HG03457 (cell line): ENCODE data around the gene SPTSSA.
A peak's percentile ranks its signal among the peaks of the same experiment; 100 is the strongest.

Source experiments
- ATAC-seq: cut with Tn5 transposase; IDR thresholded peaks from one replicate; pipeline ENCODE4 v1.9.1; 2021; ENCODE audit warnings: moderate number of reproducible peaks; ENCODE audit not compliant: unreplicated experiment

The SPTSSA gene

DNA sequence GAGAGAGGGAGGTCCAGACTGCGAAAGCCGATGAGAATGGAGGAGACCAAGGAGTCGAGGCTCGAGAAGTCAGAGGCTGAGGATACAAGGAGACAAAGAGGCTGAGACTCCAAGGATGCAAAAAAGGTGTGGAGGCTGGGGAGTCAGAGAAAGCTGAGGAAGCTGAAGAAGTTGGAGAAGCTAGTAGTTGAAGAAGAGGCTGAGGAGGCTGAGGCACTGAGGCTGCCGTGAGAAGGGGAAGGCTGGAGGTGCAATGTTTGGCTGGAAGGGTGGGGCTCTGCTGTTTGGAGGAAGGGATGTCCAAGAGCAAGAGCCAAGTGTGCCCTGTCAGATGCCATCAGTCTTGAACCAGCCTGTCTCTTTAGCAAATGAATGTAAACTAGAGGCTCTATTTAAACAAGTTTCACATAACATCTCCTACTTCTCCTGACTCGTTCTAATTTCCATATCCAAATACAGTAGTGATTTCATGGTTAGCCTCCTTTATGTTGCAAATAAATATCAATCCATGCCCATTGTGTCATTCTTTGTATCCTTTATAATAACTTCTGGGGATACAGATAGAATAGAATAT is 10.8 kb upstream of the SPTSSA start:
- ATAC-seq = no peak

DNA sequence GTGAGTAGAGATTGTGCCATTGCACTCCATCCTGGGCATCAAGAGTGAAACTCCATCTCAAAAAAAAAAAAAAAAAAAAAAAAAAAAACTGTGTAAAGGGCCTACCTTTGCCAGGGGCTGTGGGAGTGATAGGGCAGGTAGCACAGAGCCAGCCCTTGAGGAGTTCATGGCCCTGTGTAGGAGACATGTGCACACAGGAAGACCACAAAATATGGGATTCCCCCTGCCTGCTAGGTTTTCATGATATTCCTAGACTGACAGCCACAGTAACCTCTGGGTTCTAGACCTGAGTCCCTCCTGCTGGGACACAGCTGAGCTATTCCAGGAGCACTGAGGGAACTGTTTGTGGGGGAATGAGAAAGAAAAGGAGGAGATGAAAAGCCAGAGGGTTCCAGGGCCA is 8.3 kb upstream of the SPTSSA start:
- ATAC-seq = no peak

DNA sequence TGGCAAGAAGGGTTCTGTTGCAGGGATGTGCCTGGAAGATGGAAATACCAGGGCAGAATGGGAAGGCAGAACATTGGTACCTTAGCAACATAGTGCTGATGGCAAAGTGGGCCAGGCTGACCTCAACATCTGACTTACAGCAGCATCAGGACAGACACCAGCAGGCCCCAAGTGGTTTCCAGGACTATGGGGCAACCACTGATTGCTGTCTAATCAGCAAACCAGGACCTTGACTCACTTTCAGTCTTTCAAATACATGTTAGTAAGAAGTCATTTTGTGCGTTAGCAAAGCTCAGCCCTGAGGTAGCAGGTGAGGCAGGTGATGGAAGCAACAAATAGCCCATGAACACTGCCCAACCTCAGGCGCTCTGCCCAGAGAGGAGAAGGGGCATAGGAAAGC is 4.7 kb upstream of the SPTSSA start:
- no peak for ATAC-seq

DNA sequence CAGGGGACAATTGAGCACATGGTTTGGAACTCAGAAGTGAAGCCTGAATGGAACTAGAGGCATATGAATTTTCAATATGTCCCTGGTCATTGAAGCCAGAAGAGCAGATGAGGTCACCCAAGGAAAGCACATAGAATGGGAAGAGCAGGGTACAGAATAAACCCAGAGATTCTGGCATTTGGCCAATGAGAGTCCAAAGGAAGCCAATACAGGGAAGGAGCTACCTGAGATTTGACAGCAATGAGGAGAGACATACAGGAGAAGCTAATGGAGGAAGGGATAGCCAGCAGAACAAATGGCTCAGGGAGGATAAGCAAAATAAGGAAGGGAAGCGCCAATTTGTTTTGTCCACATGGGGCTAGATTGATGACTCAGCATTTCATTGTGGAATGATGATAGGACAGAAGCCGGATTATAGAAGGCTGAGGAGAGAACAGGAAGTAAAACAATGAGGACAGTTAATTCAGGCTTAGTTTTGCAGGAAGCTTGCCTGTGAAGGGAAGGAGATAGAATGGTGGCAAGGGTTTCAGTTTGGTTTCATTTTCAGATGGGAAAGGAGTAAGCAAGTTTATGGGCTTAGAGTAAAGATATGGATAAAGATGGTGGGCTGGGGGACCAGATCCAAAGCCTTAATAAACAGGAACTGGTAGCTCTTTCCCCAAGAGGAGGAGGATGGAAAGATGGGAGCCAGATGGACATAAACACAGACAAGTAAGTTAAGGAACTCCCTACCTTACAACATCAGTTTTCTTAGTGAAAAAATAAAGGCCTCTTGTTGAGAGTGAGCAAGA is 3.2 kb upstream of the SPTSSA start:
- no peak for ATAC-seq

DNA sequence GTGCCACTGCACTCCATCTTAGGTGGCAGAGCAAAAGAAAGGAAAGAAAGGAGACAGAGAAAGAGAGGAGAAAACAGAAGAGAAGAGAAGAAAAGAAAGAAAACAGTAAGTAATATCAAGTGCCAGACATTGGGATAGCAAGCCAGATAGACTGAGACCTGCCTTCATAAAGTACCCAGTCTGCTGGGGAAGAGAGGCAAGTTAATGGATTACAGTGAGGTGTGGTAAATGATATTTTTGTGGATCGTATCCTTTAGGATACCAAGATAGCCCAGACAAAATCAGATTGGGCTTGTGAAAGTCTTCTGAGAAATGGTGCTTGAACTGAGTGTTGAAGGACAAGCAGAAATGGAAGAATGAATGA is 1.5 kb upstream of the SPTSSA start:
- ATAC-seq = no peak

DNA sequence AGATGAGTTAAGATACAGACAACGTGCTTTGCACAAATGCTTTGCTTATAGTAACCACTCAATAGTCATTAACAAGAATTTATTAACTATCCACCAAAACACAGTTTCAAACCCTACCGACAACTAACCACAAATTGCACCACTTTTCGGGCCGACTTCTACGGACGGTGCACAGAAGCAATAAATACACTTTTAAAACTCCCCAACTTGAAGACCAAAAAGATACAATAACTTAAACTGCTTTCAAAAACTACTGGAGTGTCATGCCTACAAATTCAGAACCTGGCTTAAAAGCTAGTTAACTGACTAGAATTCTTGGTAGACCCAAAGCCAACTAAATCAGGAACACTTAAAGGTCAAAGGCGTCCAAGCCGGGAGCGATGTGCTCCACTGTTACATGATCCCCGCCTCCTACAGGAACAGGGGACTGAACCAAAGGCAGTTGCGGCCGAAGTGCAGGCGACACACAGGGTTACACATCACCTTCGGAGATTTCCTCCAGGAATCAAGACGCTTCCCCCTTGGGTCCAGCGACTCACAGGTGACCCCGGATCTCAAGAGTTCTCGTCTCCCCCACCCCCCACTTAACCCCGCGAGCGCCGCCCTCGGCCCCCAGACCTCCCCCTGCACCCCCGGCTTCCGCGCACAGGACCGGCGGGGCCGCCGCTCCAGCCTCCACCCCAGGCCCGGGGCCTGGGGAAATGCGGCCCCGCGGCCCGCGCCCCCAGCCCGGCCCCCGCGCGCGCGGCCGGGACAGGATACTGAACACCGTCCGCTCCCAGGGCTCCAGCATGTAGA is 507 bp downstream of the SPTSSA start:
- peak; percentile 5 for ATAC-seq

DNA sequence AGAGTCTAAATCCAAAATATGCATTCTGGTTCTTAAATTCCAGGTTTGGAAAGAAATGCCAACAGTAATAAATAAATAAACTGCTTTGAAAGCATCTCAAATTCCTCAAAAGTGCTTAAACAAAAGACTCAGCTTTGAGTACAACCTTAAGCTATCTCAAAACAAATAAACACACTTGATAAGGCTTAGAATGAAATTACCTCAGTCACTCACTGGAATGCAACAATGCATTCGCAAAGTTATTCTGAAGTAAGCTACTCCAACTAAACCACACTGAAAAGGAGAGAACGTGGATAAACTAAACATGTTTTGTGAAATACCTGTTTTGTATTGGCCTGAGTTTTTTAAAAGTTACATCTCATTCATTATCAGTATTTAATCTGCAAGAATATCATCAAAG is 1.2 kb downstream of the SPTSSA start:
- no peak for ATAC-seq

DNA sequence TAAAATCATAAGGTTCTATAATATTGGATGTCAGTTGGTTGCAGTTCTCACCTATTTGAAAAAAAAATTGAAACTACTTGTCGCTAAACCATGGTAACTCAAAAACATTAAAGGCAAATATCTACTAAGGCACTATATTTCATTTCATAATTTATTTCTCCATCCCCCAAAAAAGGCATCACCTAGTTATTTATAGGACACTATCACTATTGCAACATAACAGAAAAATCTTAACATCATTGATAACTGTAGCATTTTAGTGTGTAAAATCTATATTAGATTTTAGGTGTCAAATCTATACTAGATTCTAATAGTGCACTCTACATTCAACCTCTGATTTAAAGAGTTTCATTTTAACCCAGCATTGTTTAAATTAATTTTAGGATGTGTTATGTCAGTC is 1.7 kb downstream of the SPTSSA start:
- no peak for ATAC-seq

DNA sequence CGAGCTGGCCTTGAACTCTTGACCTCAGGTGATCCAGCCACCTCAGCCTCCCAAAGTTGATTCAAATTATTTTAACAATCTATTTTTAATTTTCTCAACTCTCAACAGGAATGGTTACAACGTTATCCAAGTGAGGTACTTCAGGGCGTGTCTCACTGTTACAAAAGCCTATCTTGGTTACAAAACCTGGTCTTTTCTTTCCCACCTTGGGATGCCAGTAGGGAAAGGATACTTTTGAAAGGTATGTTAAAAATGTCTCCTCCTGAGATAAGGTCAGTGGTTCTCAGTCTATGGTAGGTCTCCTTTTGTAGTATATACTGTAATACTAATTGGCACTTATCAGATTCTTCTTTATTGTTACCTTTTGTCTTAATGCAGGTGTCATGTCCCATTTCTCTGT is 4.9 kb downstream of the SPTSSA start:
- ATAC-seq = no peak

DNA sequence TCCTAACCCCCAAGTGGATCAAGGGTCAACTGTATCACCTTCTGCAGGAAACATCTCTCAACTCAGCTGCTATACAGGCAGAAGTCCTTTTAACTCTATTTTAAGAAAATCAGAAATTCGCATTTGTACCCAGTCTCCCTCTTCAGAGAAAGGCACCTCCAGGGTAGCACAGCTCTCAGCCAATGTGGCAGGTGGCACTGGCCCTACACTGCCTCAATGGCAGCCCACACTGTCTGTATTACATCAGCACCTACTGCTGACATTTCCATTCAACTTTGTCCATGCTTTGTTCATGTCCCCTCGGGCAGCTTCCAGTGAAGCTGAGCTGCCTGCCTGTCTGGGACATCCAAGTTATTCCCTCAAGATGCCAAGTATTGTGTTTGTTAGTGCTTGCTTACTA is 8.8 kb downstream of the SPTSSA start:
- no peak for ATAC-seq

DNA sequence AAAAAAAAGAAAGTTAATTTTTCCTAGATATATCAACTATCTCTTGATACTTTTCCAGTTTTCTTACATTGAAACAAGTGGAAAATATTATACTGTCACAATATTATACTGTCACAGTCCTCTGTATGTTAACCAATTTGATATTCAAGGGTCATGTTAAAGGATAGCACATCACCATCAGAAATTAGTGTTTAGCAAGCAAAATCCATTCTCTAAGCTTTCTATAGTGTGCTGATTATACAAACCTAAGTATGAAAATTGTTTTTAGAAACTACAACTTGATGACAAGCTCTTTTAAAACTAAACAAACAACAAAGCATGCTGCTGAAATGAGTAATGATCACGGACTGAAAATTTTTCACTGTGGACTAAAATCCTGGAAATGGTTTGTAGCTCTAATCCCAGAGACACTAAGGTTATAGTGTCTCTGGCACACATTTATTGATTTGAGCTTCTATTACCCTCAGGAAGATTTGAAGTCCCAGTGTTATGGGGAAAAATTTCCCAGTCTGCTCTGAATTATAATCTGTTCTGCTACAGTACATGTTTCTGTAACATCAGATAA is 9.7 kb downstream of the SPTSSA start:
- ATAC-seq = no peak

DNA sequence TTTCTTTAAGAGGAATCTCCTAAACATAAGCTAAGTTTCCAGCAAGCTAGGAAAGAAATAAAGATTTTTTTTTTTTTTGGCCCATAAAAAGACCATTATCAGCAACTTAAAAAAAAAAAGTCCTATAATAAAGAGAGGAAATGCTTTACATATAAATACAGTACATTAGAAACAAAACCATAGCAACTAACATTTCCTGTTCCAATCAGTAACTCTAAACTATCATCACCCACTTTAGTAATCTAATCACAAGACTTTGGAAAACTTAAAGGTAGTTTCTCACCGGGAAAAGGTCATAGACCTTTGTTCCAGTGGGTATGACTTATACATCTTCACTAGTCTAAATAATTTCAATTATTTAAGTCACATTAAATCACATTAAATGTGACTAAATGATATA is 11.1 kb downstream of the SPTSSA start:
- no peak for ATAC-seq

DNA sequence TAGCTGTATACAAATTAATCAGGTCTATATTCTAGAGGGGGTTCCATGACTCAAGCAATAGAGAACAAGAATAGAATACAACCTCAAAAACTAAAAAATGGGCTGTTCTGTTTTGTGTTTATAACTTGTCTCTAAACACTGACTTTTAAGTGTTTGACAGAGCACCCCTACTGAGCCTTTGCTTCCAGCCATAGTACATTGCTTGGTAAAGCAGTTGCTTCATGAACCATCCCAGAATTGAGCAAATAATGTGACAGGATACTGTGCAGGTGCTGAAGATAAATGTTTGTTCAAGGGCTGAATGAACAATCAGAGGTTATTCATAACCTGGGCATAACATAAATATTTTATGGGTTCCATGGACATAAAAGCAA is 11.5 kb downstream of the SPTSSA start:
- ATAC-seq = no peak

DNA sequence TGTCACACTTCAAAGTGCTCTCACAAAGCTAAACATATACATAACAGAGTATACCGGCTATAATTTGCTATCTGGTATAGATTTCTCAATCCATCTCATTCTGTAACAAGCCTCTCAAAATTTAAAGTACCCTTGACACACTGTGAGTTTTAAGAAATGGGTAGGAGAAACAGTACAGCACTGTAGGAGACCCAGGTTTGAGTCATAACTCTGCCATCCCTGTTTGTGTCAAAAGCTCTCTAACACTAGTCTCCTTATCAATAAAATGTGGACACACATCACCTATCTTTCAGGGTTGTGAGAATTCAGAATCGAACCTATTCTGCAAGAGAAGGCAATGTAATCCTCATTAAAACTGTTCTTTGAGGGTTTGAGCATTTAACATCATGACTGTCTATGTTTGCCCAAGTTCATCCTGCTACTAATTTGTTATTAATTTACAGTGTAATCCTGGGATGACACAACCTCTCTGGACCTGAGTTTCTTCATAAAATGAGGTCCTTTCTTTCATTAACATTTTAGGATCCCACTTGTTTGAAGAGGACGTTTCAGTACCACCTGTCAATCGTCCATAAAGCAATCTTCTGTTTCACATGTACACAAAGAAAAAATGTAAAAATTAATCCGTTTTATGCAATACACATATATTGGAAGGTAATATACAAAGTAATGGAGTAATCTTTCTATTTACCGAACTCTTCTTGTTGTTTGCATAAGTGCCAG is 12.1 kb downstream of the SPTSSA start:
- ATAC-seq = no peak

DNA sequence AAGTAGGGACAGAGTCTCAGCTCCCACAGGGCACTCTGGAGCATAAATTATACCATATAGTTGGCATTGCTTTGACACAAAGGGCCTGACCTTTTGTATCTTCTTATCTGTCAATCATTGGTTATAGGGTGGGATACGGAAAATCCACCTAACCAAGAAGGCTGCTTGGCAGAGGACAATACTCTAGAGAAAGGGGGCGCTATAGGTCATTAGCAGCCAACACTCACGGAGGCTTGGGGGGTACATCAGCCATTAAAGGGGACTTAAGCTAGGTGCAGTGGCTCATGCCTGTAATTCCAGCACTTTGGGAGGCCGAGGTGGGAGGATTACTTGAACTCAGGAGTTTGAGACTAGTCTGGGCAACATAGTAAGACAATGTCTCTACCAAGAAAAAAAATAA is 22.9 kb downstream of the SPTSSA start:
- no peak for ATAC-seq

DNA sequence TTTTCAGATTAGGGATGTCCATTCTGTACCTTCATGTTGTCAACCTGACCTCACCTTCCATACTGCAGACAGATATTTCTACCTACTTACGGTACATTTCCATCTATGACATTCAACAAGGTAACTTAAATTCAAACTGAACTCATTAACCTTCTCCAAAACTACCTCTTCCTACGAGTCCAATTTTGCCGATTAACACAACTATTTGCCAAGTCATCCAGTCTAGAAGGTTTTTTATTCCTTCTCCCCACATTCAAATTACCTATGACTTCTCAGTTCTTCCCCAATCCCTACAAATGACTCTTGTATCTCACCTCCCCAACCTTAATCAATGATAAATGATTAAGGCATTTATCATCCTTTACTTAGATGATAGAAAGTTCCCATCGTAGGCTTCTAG is 23.6 kb downstream of the SPTSSA start:
- ATAC-seq = no peak

DNA sequence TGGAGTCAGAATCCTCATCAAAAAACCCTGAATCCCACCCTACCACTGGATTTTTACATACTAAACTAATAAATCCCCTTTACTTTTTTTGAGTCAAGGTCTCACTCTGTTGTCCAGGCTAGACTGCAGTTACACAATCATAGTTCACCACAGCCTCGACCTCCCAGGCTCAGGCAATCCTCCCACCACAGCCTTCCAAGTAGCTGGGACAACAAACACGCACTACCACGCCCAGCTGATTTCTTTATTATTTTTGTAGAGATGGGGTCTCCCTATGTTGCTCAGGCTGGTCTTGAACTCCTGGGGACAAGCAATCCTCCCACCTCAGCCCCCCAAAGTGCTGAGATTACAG is 24.3 kb downstream of the SPTSSA start:
- no peak for ATAC-seq

DNA sequence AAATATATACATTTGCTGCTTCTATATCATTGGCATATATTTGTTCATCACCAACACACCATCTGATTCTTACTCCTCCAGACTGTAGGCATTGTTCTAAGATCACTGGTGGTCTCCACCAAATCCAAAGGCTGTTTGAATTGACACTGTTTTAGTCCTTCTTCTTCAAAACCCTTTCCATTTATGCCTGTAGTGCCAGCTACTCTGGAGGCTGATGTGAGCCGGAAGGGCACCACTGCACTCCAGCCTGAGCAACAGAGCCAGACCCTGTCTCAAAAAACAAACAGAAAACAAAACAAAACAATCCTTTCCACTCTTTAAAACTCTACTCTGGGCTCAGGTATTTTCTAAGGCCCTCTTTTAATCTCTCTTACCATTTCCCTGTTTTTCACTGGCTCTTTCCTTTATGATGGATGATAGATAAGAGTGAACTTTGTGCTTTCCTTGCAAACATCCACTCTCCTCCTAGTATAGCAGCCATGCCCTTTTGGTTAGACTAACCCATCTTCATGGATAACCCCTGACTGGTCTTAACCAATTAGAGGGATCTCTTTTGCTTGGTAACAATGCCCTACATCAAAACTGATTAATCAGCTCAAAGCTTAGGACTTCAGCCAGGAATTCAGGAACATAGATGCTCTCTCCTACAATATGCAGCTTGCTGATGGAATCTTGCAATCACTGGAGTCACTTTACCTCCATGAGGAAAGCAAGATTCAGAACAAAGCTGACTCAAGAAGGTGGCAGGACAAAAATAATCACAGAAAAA is 24.9 kb downstream of the SPTSSA start:
- ATAC-seq = no peak

DNA sequence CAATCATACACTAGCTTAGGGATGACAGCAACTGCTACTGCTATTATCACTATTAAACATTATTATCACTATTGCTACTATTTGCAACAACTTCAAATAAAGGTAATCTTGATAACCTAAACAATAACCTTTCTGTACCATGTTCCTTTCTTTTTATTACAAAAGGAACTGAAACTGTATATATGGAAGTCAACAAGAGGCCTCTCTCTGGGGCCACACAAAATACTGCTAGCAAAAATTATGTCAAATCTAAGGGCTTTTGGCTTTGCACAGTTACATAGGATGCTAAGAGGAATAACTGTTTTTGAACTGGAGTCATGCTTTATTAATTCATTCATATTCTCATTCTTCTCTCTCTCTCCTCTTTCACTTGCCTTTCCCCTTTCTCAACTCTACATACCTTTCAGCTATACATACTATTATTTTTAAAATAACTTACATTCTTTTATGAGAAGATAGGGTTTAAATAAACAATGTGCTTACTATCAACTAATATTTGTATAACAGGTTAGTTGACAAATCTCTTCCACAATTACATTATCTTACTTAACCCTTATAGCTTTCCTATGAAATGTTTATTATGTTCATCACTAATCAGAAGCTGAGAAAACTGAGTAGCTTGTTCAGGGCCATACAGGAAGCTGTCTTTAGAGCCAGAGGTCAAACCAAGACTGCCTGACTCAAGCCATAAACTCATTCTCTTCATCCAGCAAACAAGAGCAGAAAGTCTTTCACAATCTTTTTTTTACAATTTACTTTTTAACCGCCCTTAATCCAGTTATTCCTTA is 25.7 kb downstream of the SPTSSA start:
- no peak for ATAC-seq

DNA sequence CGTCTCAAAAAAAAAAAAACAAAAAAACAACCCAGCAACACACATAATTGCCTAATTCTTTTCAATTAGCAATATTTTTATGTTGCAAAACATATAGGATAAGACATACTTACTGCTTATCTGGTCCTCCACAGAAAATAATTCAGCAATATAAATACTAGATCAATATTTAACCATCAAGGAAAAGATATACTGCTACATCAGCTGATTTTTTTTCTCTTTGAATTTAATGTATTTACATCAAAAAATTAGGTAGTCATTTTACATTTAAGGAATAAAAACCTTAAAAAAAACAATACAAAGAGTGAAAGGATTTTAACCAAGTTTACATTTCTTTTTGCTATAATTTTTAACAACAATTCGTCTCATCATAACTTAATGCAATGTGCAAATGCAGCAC is 28.1 kb downstream of the SPTSSA start:
- no peak for ATAC-seq
